Mesenchymal stem cell (in vitro differentiated cells and primary cell): ENCODE measurements around the gene ZNF22.

ENCODE experiments used
- DNase-seq: peaks from one replicate; pipeline ENCODE4 v3.0.0-alpha.2; 2013
- H2AFZ ChIP-seq: one replicate; pipeline ENCODE4 v1.6.1; 2013; ENCODE audit warnings: low read depth, mild to moderate bottlenecking, control low read depth, inconsistent platforms, low read length, moderate library complexity
- H2AK5ac ChIP-seq: 2 replicates; pipeline ENCODE4 v1.6.1; 2013; ENCODE audit warnings: low read length, moderate library complexity, mild to moderate bottlenecking, inconsistent platforms; ENCODE audit not compliant: severe bottlenecking
- H2BK120ac ChIP-seq: one replicate; pipeline ENCODE4 v1.6.1; 2013; ENCODE audit warnings: low read depth, mild to moderate bottlenecking, inconsistent platforms, low read length, moderate library complexity
- H2BK12ac ChIP-seq, 2 experiments: one replicate each; pipeline ENCODE4 v1.6.1; 2013; ENCODE audit warnings: inconsistent platforms in 2 of 2, low read length in 2 of 2, mild to moderate bottlenecking in 2 of 2, moderate library complexity in 2 of 2, control low read depth in 1 of 2
- H2BK15ac ChIP-seq: one replicate; pipeline ENCODE4 v1.6.1; 2013; ENCODE audit warnings: mild to moderate bottlenecking, low read depth, inconsistent platforms; ENCODE audit not compliant: poor library complexity, severe bottlenecking
- H2BK5ac ChIP-seq: 2 replicates; pipeline ENCODE4 v1.6.1; 2013; ENCODE audit warnings: low read depth, mild to moderate bottlenecking, low read length, control low read depth, inconsistent platforms; ENCODE audit not compliant: poor library complexity, severe bottlenecking
- H3K14ac ChIP-seq, 2 experiments: one replicate each; pipeline ENCODE4 v1.6.1; 2013; ENCODE audit warnings: inconsistent platforms in 2 of 2, low read length in 2 of 2, control low read depth in 1 of 2, mild to moderate bottlenecking in 1 of 2, moderate library complexity in 1 of 2
- H3K18ac ChIP-seq, 2 experiments: one replicate each; pipeline ENCODE4 v1.6.1; 2013; ENCODE audit warnings: inconsistent platforms in 2 of 2, low read length in 2 of 2, control low read depth in 1 of 2, low read depth in 1 of 2, mild to moderate bottlenecking in 1 of 2
- H3K23ac ChIP-seq, 2 experiments: one replicate each; pipeline ENCODE4 v1.6.1; 2013; ENCODE audit warnings: inconsistent platforms in 2 of 2, low read length in 2 of 2, mild to moderate bottlenecking in 2 of 2, moderate library complexity in 2 of 2, control low read depth in 1 of 2
- H3K27ac ChIP-seq: 2 replicates; pipeline ENCODE4 v1.5.1; 2013; ENCODE audit warnings: mild to moderate bottlenecking, moderate library complexity, low read length, control low read depth, inconsistent platforms; ENCODE audit not compliant: poor library complexity, severe bottlenecking
- H3K27me3 ChIP-seq, 2 experiments: 2 replicates each; pipeline versions ENCODE4 v1.6.1 to v1.7.0; 2013; ENCODE audit warnings: low read length in 2 of 2, mild to moderate bottlenecking in 2 of 2, moderate library complexity in 2 of 2, control low read depth in 1 of 2, inconsistent platforms in 1 of 2; ENCODE audit not compliant: control insufficient read depth in 1 of 2, insufficient read depth in 1 of 2
- H3K36me3 ChIP-seq, 2 experiments: 2 replicates each; pipeline versions ENCODE4 v1.6.1 to v1.7.0; 2013; ENCODE audit warnings: low read length in 2 of 2, control low read depth in 1 of 2, inconsistent platforms in 1 of 2, low read depth in 1 of 2, mild to moderate bottlenecking in 1 of 2; ENCODE audit not compliant: insufficient read depth in 2 of 2, control insufficient read depth in 1 of 2
- H3K4ac ChIP-seq, 2 experiments: one replicate each; pipeline ENCODE4 v1.6.1; 2013; ENCODE audit warnings: inconsistent platforms in 2 of 2, low read length in 2 of 2, mild to moderate bottlenecking in 2 of 2, moderate library complexity in 2 of 2, control low read depth in 1 of 2, low read depth in 1 of 2
- H3K4me1 ChIP-seq: 2 replicates; pipeline ENCODE4 v1.6.1; 2013; ENCODE audit warnings: low read depth, low read length, control low read depth; ENCODE audit not compliant: control insufficient read depth, insufficient read depth
- H3K4me2 ChIP-seq: 2 replicates; pipeline ENCODE4 v1.6.1; 2013; ENCODE audit warnings: low read length, mild to moderate bottlenecking, inconsistent platforms; ENCODE audit not compliant: poor library complexity, severe bottlenecking
- H3K4me3 ChIP-seq, 2 experiments: 2 replicates each; pipeline versions ENCODE4 v1.5.1 to v1.7.0; 2013; ENCODE audit warnings: low read length in 2 of 2, mild to moderate bottlenecking in 2 of 2, control low read depth in 1 of 2, low read depth in 1 of 2; ENCODE audit not compliant: insufficient read depth in 1 of 2
- H3K79me1 ChIP-seq: replicated peaks from 2 replicates; pipeline ENCODE4 v1.6.1; 2013; ENCODE audit warnings: mild to moderate bottlenecking, control low read depth, low read length, inconsistent platforms; ENCODE audit not compliant: poor library complexity, severe bottlenecking
- H3K9ac ChIP-seq: 2 replicates; pipeline ENCODE4 v1.7.0; 2013; ENCODE audit warnings: mild to moderate bottlenecking, low read length, moderate library complexity
- H3K9me3 ChIP-seq: 2 replicates; pipeline ENCODE4 v1.7.0; 2013; ENCODE audit warnings: mild to moderate bottlenecking, low read length; ENCODE audit not compliant: control insufficient read depth
- H4K8ac ChIP-seq: one replicate; pipeline ENCODE4 v1.6.1; 2013; ENCODE audit warnings: inconsistent platforms, mild to moderate bottlenecking, low read length, moderate library complexity
- H4K91ac ChIP-seq: one replicate; pipeline ENCODE4 v1.6.1; 2013; ENCODE audit warnings: mild to moderate bottlenecking, low read length, inconsistent platforms
- WGBS: methylation state at CpG from one replicate; pipeline ENCODE4 v1.1.7; 2013; ENCODE audit warnings: mixed read lengths; 5-methylcytosine and 5-hydroxymethylcytosine counted together

The ZNF22 gene

GRCh38 chr10:44954962-44955361, 45.8 kb upstream of the ZNF22 start:
- Histone ChIP-seq H2BK12ac (no peak overlapping the region), H2AK5ac (no peak overlapping the region), H4K8ac (no peak overlapping the region), H3K27me3 (no peaks in the 10 kb centered on the region), H3K18ac (no peak overlapping the region), H3K9me3 (peaks cover 4% of the 10 kb centered on the region), H3K4ac (no peak overlapping the region), H3K9ac (no peak overlapping the region), H3K14ac (no peak overlapping the region), H2AFZ (no peak overlapping the region), H2BK5ac (no peak overlapping the region), H3K79me1 (peaks cover 26% of the 10 kb centered on the region), H3K4me3 (no peak overlapping the region), H2BK15ac (no peak overlapping the region), H3K4me1 (peaks cover 24% of the 10 kb centered on the region), H3K23ac (no peak overlapping the region), H3K27ac (no peak overlapping the region), H4K91ac (no peak overlapping the region), H2BK120ac (no peak overlapping the region), H3K4me2 (no peak overlapping the region), H3K36me3 (peaks cover 9 to 10% of the 10 kb centered on the region in 2 experiments)
- no peak for DNase-seq

- DNase-seq: no peak
- Histone ChIP-seq H3K4me3 (no peak overlapping the region), H2BK120ac (no peak overlapping the region), H4K8ac (no peak overlapping the region), H2BK12ac (no peak overlapping the region), H3K9me3 (peaks cover 4% of the 10 kb centered on the region), H2BK15ac (no peak overlapping the region), H3K79me1 (peaks cover 30% of the 10 kb centered on the region), H4K91ac (no peak overlapping the region), H3K4me2 (no peak overlapping the region), H3K27ac (no peak overlapping the region), H3K23ac (no peak overlapping the region), H2BK5ac (no peak overlapping the region), H3K27me3 (no peaks in the 10 kb centered on the region), H3K18ac (no peak overlapping the region), H2AFZ (no peak overlapping the region), H3K4me1 (peaks cover 22% of the 10 kb centered on the region), H3K9ac (no peak overlapping the region), H3K36me3 (peaks cover 8 to 10% of the 10 kb centered on the region in 2 experiments), H3K14ac (no peak overlapping the region), H2AK5ac (no peak overlapping the region), H3K4ac (no peak overlapping the region)
- WGBS: 92% methylated on average over 8 of the region's 8 CpGs
These were observed 45.2 kb upstream of the ZNF22 start for GRCh38 chr10:44955413-44956070.

GRCh38 chr10:44956226-44956625, 44.5 kb upstream of the ZNF22 start:
- no peak overlapping the region for H3K23ac ChIP-seq
- H4K91ac ChIP-seq: peak overlapping the region; percentile 41
- peaks cover 29% of the 10 kb centered on the region for H3K79me1 ChIP-seq
- no peak overlapping the region for H3K9ac ChIP-seq
- H2BK15ac ChIP-seq: no peak overlapping the region
- peaks cover 21% of the 10 kb centered on the region for H3K4me1 ChIP-seq
- H4K8ac ChIP-seq: no peak overlapping the region
- no peak overlapping the region for H3K4me2 ChIP-seq
- no peak overlapping the region for H2BK12ac ChIP-seq
- H2BK120ac ChIP-seq: no peak overlapping the region
- no peak overlapping the region for H2AFZ ChIP-seq
- no peak overlapping the region for H2BK5ac ChIP-seq
- H3K14ac ChIP-seq: no peak overlapping the region
- no peaks in the 10 kb centered on the region for H3K27me3 ChIP-seq
- H2AK5ac ChIP-seq: no peak overlapping the region
- no peak for DNase-seq
- WGBS: 98% methylated on average over 4 of the region's 4 CpGs
- peaks cover 4% of the 10 kb centered on the region for H3K9me3 ChIP-seq
- H3K4ac ChIP-seq: no peak overlapping the region
- H3K18ac ChIP-seq: no peak overlapping the region
- H3K27ac ChIP-seq: no peak overlapping the region
- peaks cover 3 to 10% of the 10 kb centered on the region in 2 experiments for H3K36me3 ChIP-seq
- no peak overlapping the region for H3K4me3 ChIP-seq

GRCh38 chr10:44956717-44957706, 43.7 kb upstream of the ZNF22 start:
- no peak overlapping the region for H2BK120ac ChIP-seq
- peak overlapping the region in 1 of 2 experiments; percentile 65 for H2BK12ac ChIP-seq
- 89% methylated on average over 4 of the region's 4 CpGs for WGBS
- no peak for DNase-seq
- no peak overlapping the region for H3K14ac ChIP-seq
- no peak overlapping the region for H4K8ac ChIP-seq
- H2AK5ac ChIP-seq: peak overlapping the region; percentile 78
- no peaks in the 10 kb centered on the region for H3K27me3 ChIP-seq
- H3K79me1 ChIP-seq: peaks cover 34% of the 10 kb centered on the region
- no peak overlapping the region for H3K23ac ChIP-seq
- no peak overlapping the region for H3K27ac ChIP-seq
- no peak overlapping the region for H2AFZ ChIP-seq
- no peak overlapping the region for H2BK5ac ChIP-seq
- no peak overlapping the region for H3K9ac ChIP-seq
- no peak overlapping the region for H3K4me3 ChIP-seq
- no peak overlapping the region for H2BK15ac ChIP-seq
- H3K9me3 ChIP-seq: peaks cover 4% of the 10 kb centered on the region
- no peak overlapping the region for H4K91ac ChIP-seq
- H3K4me1 ChIP-seq: peaks cover 25% of the 10 kb centered on the region
- H3K18ac ChIP-seq: no peak overlapping the region
- no peak overlapping the region for H3K4me2 ChIP-seq
- H3K36me3 ChIP-seq: peaks cover 3 to 10% of the 10 kb centered on the region in 2 experiments
- no peak overlapping the region for H3K4ac ChIP-seq
